ENCODE data around the gene PIMREG.

The PIMREG gene

DNA sequence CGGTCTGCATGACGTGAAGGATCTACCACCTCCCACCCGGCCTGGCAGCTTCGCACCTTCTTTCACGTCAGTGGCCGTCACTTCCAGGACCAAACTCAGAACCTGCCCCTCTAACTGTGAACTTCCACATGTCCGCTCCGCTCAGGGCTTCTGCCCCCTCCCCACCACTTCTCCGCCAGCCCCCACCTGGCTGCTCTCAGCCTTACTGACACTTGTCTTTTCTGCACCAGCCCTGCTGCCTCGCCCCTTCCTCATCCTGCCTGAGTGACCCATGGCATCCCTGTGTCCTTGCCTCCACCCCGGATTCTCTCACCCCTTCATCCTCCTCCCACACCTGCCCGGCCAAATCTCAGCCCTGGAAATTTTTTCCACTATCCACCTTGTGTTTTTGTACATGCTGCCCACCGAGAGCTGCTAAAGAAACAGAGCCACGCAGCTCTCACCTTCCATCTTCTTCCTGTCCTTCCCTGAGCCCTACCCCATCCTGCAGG, 14.2 kb downstream of the PIMREG start:
- no peak overlapping the region for H3K4me3 ChIP-seq (ENCODE audit: low read depth, low read length)
- no peaks in the 10 kb centered on the region for H3K9me3 ChIP-seq (ENCODE audit: control insufficient read depth, insufficient read depth, low read depth, low read length)
- CTCF ChIA-PET, result interaction anchor here (1.1 to 1.2 kb wide), 2 partner anchors 14 to 26 kb away, joined by 3 to 4 read pairs; no protein-coding TSS in a partner anchor
- H3K4me1 ChIP-seq (ENCODE audit: control insufficient read depth, insufficient read depth, low read length), result no peaks in the 10 kb centered on the region
- TF ChIP-seq KLF7 (tag by site-specific recombination; IDR thresholded peaks at IDR 0.05; ENCODE audit: borderline replicate concordance) (no peak), GLI4 (tag by site-specific recombination; IDR thresholded peaks at IDR 0.05) (no peak), ZNF549 (tag by site-specific recombination; IDR thresholded peaks at IDR 0.05) (no peak), PRDM1 (tag by site-specific recombination; IDR thresholded peaks at IDR 0.05) (no peak), ZBTB49 (tag by site-specific recombination; IDR thresholded peaks at IDR 0.05; ENCODE audit: low read depth) (no peak), ZNF510 (tag by site-specific recombination; IDR thresholded peaks at IDR 0.05; ENCODE audit: insufficient replicate concordance) (no peak), ZNF19 (tag by site-specific recombination; IDR thresholded peaks at IDR 0.05; ENCODE audit: low read depth) (no peak), ZNF10 (tag by site-specific recombination; IDR thresholded peaks at IDR 0.05) (no peak), ZNF473 (tag by site-specific recombination; IDR thresholded peaks at IDR 0.05) (no peak), ZNF23 (tag by site-specific recombination; IDR thresholded peaks at IDR 0.05; ENCODE audit: borderline replicate concordance) (no peak)
- TF ChIP-seq, protein P1, sequence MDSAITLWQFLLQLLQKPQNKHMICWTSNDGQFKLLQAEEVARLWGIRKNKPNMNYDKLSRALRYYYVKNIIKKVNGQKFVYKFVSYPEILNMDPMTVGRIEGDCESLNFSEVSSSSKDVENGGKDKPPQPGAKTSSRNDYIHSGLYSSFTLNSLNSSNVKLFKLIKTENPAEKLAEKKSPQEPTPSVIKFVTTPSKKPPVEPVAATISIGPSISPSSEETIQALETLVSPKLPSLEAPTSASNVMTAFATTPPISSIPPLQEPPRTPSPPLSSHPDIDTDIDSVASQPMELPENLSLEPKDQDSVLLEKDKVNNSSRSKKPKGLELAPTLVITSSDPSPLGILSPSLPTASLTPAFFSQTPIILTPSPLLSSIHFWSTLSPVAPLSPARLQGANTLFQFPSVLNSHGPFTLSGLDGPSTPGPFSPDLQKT (IDR thresholded peaks at IDR 0.05; ENCODE audit: borderline replicate concordance, low read depth, low read length), result no peak
- TF ChIP-seq, protein P2, sequence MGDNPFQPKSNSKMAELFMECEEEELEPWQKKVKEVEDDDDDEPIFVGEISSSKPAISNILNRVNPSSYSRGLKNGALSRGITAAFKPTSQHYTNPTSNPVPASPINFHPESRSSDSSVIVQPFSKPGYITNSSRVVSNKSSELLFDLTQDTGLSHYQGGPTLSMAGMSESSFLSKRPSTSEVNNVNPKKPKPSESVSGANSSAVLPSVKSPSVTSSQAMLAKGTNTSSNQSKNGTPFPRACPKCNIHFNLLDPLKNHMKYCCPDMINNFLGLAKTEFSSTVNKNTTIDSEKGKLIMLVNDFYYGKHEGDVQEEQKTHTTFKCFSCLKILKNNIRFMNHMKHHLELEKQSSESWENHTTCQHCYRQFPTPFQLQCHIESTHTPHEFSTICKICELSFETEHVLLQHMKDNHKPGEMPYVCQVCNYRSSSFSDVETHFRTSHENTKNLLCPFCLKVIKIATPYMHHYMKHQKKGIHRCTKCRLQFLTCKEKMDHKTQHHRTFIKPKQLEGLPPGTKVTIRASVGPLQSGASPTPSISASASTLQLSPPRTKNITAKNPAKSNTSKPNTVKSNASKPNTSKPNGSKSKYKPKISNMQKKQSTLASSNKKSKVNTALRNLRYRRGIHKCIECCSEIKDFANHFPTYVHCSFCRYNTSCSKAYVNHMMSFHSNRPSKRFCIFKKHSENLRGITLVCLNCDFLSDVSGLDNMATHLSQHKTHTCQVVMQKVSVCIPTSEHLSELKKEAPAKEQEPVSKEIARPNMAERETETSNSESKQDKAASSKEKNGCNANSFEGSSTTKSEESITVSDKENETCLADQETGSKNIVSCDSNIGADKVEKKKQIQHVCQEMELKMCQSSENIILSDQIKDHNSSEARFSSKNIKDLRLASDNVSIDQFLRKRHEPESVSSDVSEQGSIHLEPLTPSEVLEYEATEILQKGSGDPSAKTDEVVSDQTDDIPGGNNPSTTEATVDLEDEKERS (tag by site-specific recombination; IDR thresholded peaks at IDR 0.05), result no peak
- TF ChIP-seq, protein P3, sequence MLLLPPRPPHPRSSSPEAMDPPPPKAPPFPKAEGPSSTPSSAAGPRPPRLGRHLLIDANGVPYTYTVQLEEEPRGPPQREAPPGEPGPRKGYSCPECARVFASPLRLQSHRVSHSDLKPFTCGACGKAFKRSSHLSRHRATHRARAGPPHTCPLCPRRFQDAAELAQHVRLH (tag by site-specific recombination; IDR thresholded peaks at IDR 0.05), result no peak
- POLR2A ChIA-PET, result interaction anchor here (0.7 kb wide), 1 partner anchor 829 kb away, joined by 6 read pairs; no protein-coding TSS in a partner anchor
- H3K36me3 ChIP-seq (ENCODE audit: control insufficient read depth in 2 of 2, insufficient read depth in 1 of 2, low read length in 2 of 2), result no peaks in the 10 kb centered on the region
- H3K27ac ChIP-seq (ENCODE audit: extremely low read depth, low read depth, low read length), result no peak overlapping the region

DNA sequence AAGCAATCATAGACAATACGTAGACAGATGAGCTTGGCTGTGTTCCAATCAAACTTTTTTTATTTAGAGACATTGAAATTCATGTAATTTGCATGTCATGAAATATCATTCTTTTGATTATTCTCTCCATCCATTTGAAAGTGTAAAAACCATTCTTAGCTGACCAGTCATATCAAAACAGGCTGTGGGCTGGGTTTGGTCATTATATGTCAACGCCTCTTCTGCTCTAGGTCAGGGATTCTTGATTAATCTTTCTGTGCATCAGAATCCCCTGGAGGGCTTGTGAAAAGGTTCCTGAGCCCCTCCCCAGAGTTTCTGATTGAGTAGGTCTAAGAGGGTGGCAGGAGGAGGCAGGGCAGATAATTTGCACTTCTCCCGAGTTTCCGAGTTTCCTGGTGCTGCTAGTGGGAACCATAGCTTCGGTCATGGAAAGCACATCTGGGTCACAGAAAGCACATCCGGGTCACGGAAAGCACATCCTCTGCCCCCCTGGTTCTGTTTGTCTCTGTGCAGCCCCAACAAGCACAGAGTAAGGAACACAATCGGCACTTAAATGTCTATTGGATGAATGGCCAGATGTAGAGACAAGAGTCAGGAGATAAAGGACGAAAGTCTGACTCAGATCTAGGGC, 16.4 kb downstream of the PIMREG start:
- no peaks in the 10 kb centered on the region for H3K4me1 ChIP-seq (ENCODE audit: control insufficient read depth, insufficient read depth, low read length)
- ChIA-PET POLR2A (no interaction called here), CTCF (interaction anchor here (0.6 to 1.0 kb wide), 3 partner anchors 13 to 32 kb away, joined by 3 to 4 read pairs (median 3); no protein-coding TSS in a partner anchor)
- H3K27ac ChIP-seq (ENCODE audit: extremely low read depth, low read depth, low read length), result no peak overlapping the region
- H3K4me3 ChIP-seq (ENCODE audit: low read depth, low read length), result no peak overlapping the region
- no peaks in the 10 kb centered on the region for H3K9me3 ChIP-seq (ENCODE audit: control insufficient read depth, insufficient read depth, low read depth, low read length)
- no peaks in the 10 kb centered on the region for H3K36me3 ChIP-seq (ENCODE audit: control insufficient read depth in 2 of 2, insufficient read depth in 1 of 2, low read length in 2 of 2)
- TF ChIP-seq ZNF354C (tag by site-specific recombination; IDR thresholded peaks at IDR 0.05; ENCODE audit: borderline replicate concordance, low read depth) (no peak), PRDM1 (tag by site-specific recombination; IDR thresholded peaks at IDR 0.05) (no peak), ZNF184 (tag by site-specific recombination; IDR thresholded peaks at IDR 0.05) (no peak), ZNF558 (tag by site-specific recombination; IDR thresholded peaks at IDR 0.05) (no peak), SCRT1 (tag by site-specific recombination; IDR thresholded peaks at IDR 0.05; ENCODE audit: borderline replicate concordance) (no peak), ZNF837 (tag by site-specific recombination; IDR thresholded peaks at IDR 0.05) (no peak), ZNF155 (tag by site-specific recombination; IDR thresholded peaks at IDR 0.05) (no peak), SP7 (tag by site-specific recombination; IDR thresholded peaks at IDR 0.05) (no peak), MYNN (tag by site-specific recombination; IDR thresholded peaks at IDR 0.05; ENCODE audit: borderline replicate concordance) (no peak), ZNF214 (tag by site-specific recombination; IDR thresholded peaks at IDR 0.05; ENCODE audit: borderline replicate concordance) (no peak), TSHZ1 (tag by site-specific recombination; IDR thresholded peaks at IDR 0.05; ENCODE audit: borderline replicate concordance) (no peak)

Data from HEK293 (cell line).